HepG2 (cell line): ENCODE data around the gene LEP. TPM values are rescaled to one million over a fixed set of nuclear protein-coding genes. Genes with fewer than 3 reads are reported as not detected.

Source experiments
- ATAC-seq: fragments of 200-7000 bp; cut with Tn5 transposase; 3 replicates; pipeline ENCODE4 v1.9.1; 2020; ENCODE audit warnings: mild to moderate bottlenecking, moderate library complexity
- BruUV-seq: library from RNA; stranded (reverse); fragments of 400-500 nt; replicated peaks from 2 replicates; lab custom pipeline; 2021; lab: Mats Ljungman, UMichigan
- CTCF ChIA-PET: fragments of 300-600 bp; formaldehyde crosslinking; extraction: SDS; loops from one replicate; lab custom pipeline; 2021; ENCODE audit warnings: low total read pairs, inconsistent platforms, low intra/inter-chr PET ratio; lab: Yijun Ruan, JAX
- POLR2A ChIA-PET: fragments of 350-600 bp; sonication (Branson Sonifier 250); formaldehyde crosslinking; loops from one replicate; lab custom pipeline; 2020; ENCODE audit warnings: antibody characterized with exemption, inconsistent platforms; lab: Yijun Ruan, JAX
- DNase-seq: peaks from one replicate; pipeline ENCODE4 v3.0.0-alpha.2; 2015; ENCODE audit warnings: low spot score
- FAIRE-seq: peaks from 3 replicates; lab custom pipeline; 2011; peaks lifted over from hg19 to GRCh38; lab: Jason Lieb, UNC
- H2AFZ ChIP-seq: one replicate; pipeline ENCODE4 v1.6.1; 2011; ENCODE audit warnings: low read length, inconsistent platforms
- H3K27ac ChIP-seq: fragments of 300-600 bp; 3 replicates; pipeline ENCODE4 v1.8.0; 2011; ENCODE audit warnings: mixed run types, mild to moderate bottlenecking, mixed read lengths, low read length, inconsistent platforms; ENCODE audit not compliant: insufficient read depth; ENCODE audit errors: extremely low read length
- H3K27me3 ChIP-seq, 2 experiments: fragments of 200-600 bp in 1 of 2; 2 replicates in 1 of 2; 3 replicates in 1 of 2; pipeline versions ENCODE4 v1.6.0 to v1.8.0; 2011; ENCODE audit warnings: low read length in 2 of 2, mild to moderate bottlenecking in 2 of 2, moderate library complexity in 2 of 2, inconsistent platforms in 1 of 2; ENCODE audit not compliant: insufficient read depth in 2 of 2, control insufficient read depth in 1 of 2
- H3K36me3 ChIP-seq, 2 experiments: fragments of 200-600 bp in 1 of 2; replicated peaks in 1 of 2; 2 replicates in 1 of 2; 3 replicates in 1 of 2; pipeline versions ENCODE4 v1.5.1 to v1.8.0; 2011; ENCODE audit warnings: low read length in 2 of 2, inconsistent platforms in 1 of 2; ENCODE audit not compliant: insufficient read depth in 2 of 2, control insufficient read depth in 1 of 2
- H3K4me1 ChIP-seq: 2 replicates; pipeline ENCODE4 v1.5.1; 2012; ENCODE audit warnings: low read length, inconsistent platforms; ENCODE audit not compliant: insufficient read depth
- H3K4me2 ChIP-seq: 2 replicates; pipeline ENCODE4 v1.6.0; 2011; ENCODE audit warnings: low read depth, low read length, inconsistent platforms
- H3K4me3 ChIP-seq, 3 experiments: fragments of 200-600 bp in 1 of 3; sonication (generic), shearing (Covaris generic) in 1 of 3; replicated peaks in 1 of 3; 2 replicates each; pipeline ENCODE4 v1.5.1; 2011 to 2016; ENCODE audit warnings: low read length in 3 of 3, inconsistent platforms in 2 of 3, low read depth in 2 of 3, mild to moderate bottlenecking in 2 of 3, control low read depth in 1 of 3, mixed read lengths in 1 of 3; ENCODE audit not compliant: insufficient read depth in 1 of 3
- H3K79me2 ChIP-seq: one replicate; pipeline ENCODE4 v1.6.1; 2011; ENCODE audit warnings: low read length, inconsistent platforms; ENCODE audit not compliant: insufficient read depth
- H3K9ac ChIP-seq: 2 replicates; pipeline ENCODE4 v1.6.0; 2011; ENCODE audit warnings: mild to moderate bottlenecking, low read depth, low read length, inconsistent platforms; ENCODE audit not compliant: insufficient read depth
- H3K9me3 ChIP-seq: 2 replicates; pipeline ENCODE4 v1.5.1; 2012; ENCODE audit warnings: mild to moderate bottlenecking, low read length
- H4K20me1 ChIP-seq: 2 replicates; pipeline ENCODE4 v1.6.0; 2011; ENCODE audit warnings: inconsistent platforms, mild to moderate bottlenecking, low read length, moderate library complexity; ENCODE audit not compliant: insufficient read depth
- ATF2 ChIP-seq: sonication (generic); formaldehyde crosslinking; IDR thresholded peaks from 2 replicates; pipeline ENCODE4 v1.4.0; 2020; ENCODE audit warnings: missing genetic modification reagents
- ATF4 ChIP-seq, 2 experiments: fragments of 450-650 bp in 1 of 2; sonication (generic) in 1 of 2; formaldehyde crosslinking; IDR thresholded peaks; 2 replicates each; pipeline versions ENCODE4 v1.5.0 to v1.8.0; 2020 to 2022; ENCODE audit warnings: mild to moderate bottlenecking in 1 of 2, missing genetic modification reagents in 1 of 2
- GMEB2 ChIP-seq: IDR thresholded peaks from 2 replicates; pipeline ENCODE4 v1.6.1; 2016; ENCODE audit warnings: missing biosample characterization, missing genetic modification reagents, low read depth
- MIXL1 ChIP-seq: IDR thresholded peaks from 2 replicates; pipeline ENCODE4 v1.6.1; 2016
- TARDBP ChIP-seq: sonication (generic); formaldehyde crosslinking; IDR thresholded peaks from 2 replicates; pipeline ENCODE4 v1.8.0; 2022; ENCODE audit warnings: mild to moderate bottlenecking, missing genetic modification reagents
- U2AF2 ChIP-seq: fragments of 200-400 bp; formaldehyde crosslinking; IDR thresholded peaks from 2 replicates; pipeline ENCODE4 v1.6.1; 2017; ENCODE audit warnings: low read depth, mild to moderate bottlenecking, low read length
- ZFX ChIP-seq: sonication (generic); formaldehyde crosslinking; IDR thresholded peaks from 2 replicates; pipeline ENCODE4 v1.4.0; 2020; ENCODE audit warnings: mild to moderate bottlenecking, low read depth, missing genetic modification reagents, moderate library complexity
- ZNF317 ChIP-seq: sonication (generic); formaldehyde crosslinking; IDR thresholded peaks from 2 replicates; pipeline ENCODE4 v1.5.0; 2020; ENCODE audit warnings: mild to moderate bottlenecking, missing genetic modification reagents
- ZNF605 ChIP-seq: sonication (generic); formaldehyde crosslinking; IDR thresholded peaks from 2 replicates; pipeline ENCODE4 v1.8.0; 2022; ENCODE audit warnings: mild to moderate bottlenecking, missing genetic modification reagents
- ZNF7 ChIP-seq: IDR thresholded peaks from 2 replicates; pipeline ENCODE4 v1.6.1; 2016; ENCODE audit warnings: missing biosample characterization, missing genetic modification reagents
- ZNF709 ChIP-seq: sonication (generic); formaldehyde crosslinking; IDR thresholded peaks from 2 replicates; pipeline ENCODE4 v1.5.0; 2020; ENCODE audit warnings: mild to moderate bottlenecking, missing genetic modification reagents
- ZNF784 ChIP-seq: sonication (generic); formaldehyde crosslinking; IDR thresholded peaks from 2 replicates; pipeline ENCODE4 v1.5.1; 2020; ENCODE audit warnings: missing genetic modification reagents, mild to moderate bottlenecking, borderline replicate concordance
- WGBS: methylation state at CpG from one replicate; pipeline ENCODE4 v1.1.6; 2017; ENCODE audit warnings: low lambda C conversion rate; 5-methylcytosine and 5-hydroxymethylcytosine counted together
- in situ Hi-C: cut with HindIII; loops from 2 replicates; pipeline ENCODE4 v1.10.0; 2017; ENCODE audit warnings: low pct_unique_long_range_greater_than_20kb; ENCODE audit not compliant: extremely low pct_ligation_motif_present
- intact Hi-C: fragments of 100-400 bp; cut with micrococcal nuclease; formaldehyde crosslinking; loops from one replicate; pipeline ENCODE4 v1.10.0; 2022; ENCODE audit not compliant: unreplicated experiment
- polyA plus RNA-seq, 8 experiments: library from polyadenylated mRNA; depleted of rRNA in 3 of 8; stranded (reverse) in 7 of 8; unstranded in 1 of 8; fragments of >200 nt; fragmentation: Illumina TruSeq in 4 of 8; extraction: Trizol in 4 of 8; gene quantifications; 2 replicates each; pipeline versions ENCODE4 v1.2.1 to v1.2.3, GENCODE V29; 2011 to 2016; ENCODE audit warnings: low read depth in 4 of 8, missing spikeins in 1 of 8, mixed read lengths in 1 of 8; ENCODE audit not compliant: insufficient read depth in 1 of 8
- total RNA-seq, 5 experiments: library from RNA; depleted of rRNA; stranded (reverse); fragments of >200 nt; fragmentation: Illumina TruSeq; extraction: Trizol; gene quantifications; 2 replicates each; pipeline ENCODE4 v1.2.3, GENCODE V29; 2016; ENCODE audit warnings: low read depth in 1 of 5

LEP gene
- total and polyA plus RNA-seq, 2 of the 13 experiments (the other 11 are each of a cell fraction or from before 2014, with no cell fraction given), result 0.05 TPM; not detected in 1

GRCh38 chr7:128243273-128243672 lies 2.2 kb downstream of the LEP start:
- DNase-seq (no peak), FAIRE-seq (no peak), ATAC-seq (no peak)
- Histone ChIP-seq H3K27ac (no peak overlapping the region), H3K4me2 (no peak overlapping the region), H3K9me3 (no peaks in the 10 kb centered on the region; the same call in 1 of the 2 replicates), H3K9ac (no peak overlapping the region), H4K20me1 (no peaks in the 10 kb centered on the region), H3K79me2 (no peaks in the 10 kb centered on the region), H3K4me3 (no peak overlapping the region), H3K36me3 (no peaks in the 10 kb centered on the region), H3K27me3 (peaks cover 1 to 38% of the 10 kb centered on the region in 2 experiments; a peak in 3 of 5 replicates), H3K4me1 (no peaks in the 10 kb centered on the region), H2AFZ (no peak overlapping the region)
- ChIA-PET CTCF (no interaction called here), POLR2A (no interaction called here)
- BruUV-seq, result no TSS peak
- intact Hi-C loops (no loop called here), in situ Hi-C loops (no loop called here)
- no peak for TF ChIP-seq TARDBP (CRISPR knock-in tag)
- WGBS, result 48% methylated on average over 7 of the region's 7 CpGs

GRCh38 chr7:128244861-128245260 lies 3.8 kb downstream of the LEP start:
- POLR2A ChIA-PET, result no interaction called here
- no peak for TF ChIP-seq ATF2 (CRISPR knock-in tag)
- TF ChIP-seq ZNF605, result no peak
- TF ChIP-seq ZFX, result no peak
- no peak for TF ChIP-seq GMEB2 (CRISPR knock-in tag)
- no peak for TF ChIP-seq ZNF709 (CRISPR knock-in tag)
- no peak for TF ChIP-seq ZNF317 (CRISPR knock-in tag)
- TF ChIP-seq ZNF7 (CRISPR knock-in tag), result no peak
- no peak for TF ChIP-seq MIXL1
- no peak for TF ChIP-seq ATF4 (CRISPR knock-in tag; IDR thresholded peaks at IDR 0.05)
- no peak for TF ChIP-seq ZNF784
- TF ChIP-seq U2AF2, result no peak
- Histone ChIP-seq H3K79me2 (no peaks in the 10 kb centered on the region), H3K4me2 (no peak overlapping the region), H3K27ac (no peak overlapping the region), H3K27me3 (peaks cover 1 to 41% of the 10 kb centered on the region in 2 experiments; a peak in 3 of 5 replicates), H4K20me1 (no peaks in the 10 kb centered on the region), H3K4me3 (no peak overlapping the region), H3K9me3 (no peaks in the 10 kb centered on the region; the same call in 1 of the 2 replicates), H3K36me3 (no peaks in the 10 kb centered on the region), H2AFZ (no peak overlapping the region), H3K9ac (no peak overlapping the region), H3K4me1 (no peaks in the 10 kb centered on the region)
- DNase-seq (no peak), FAIRE-seq (no peak), ATAC-seq (no peak)
- intact Hi-C loops (no loop called here), in situ Hi-C loops (no loop called here)
- WGBS, result 54% methylated on average over 3 of the region's 3 CpGs
- no TSS peak for BruUV-seq
- CTCF ChIA-PET, result no interaction called here
